DOHH2 (cell line): ENCODE measurements around the gene MPZL2.

Experiments used
- H3F3A ChIP-seq: fragments of 200-600 bp; sonication (generic), shearing (Covaris generic); 2 replicates; pipeline ENCODE4 v1.6.0; 2016; ENCODE audit warnings: antibody characterized with exemption, mild to moderate bottlenecking; ENCODE audit not compliant: control insufficient read depth, insufficient read depth
- H3K27ac ChIP-seq: fragments of 200-600 bp; sonication (generic); 2 replicates; pipeline ENCODE4 v1.5.1; 2014; ENCODE audit warnings: low read depth, mild to moderate bottlenecking, low read length, moderate library complexity
- H3K27me3 ChIP-seq: fragments of 200-600 bp; sonication (generic); 2 replicates; pipeline ENCODE4 v1.6.1; 2014; ENCODE audit warnings: mild to moderate bottlenecking, low read length, mixed read lengths; ENCODE audit not compliant: control insufficient read depth
- H3K36me3 ChIP-seq: fragments of 200-600 bp; sonication (generic); 2 replicates; pipeline ENCODE4 v1.6.1; 2014; ENCODE audit warnings: mild to moderate bottlenecking, low read length, moderate library complexity, mixed read lengths; ENCODE audit not compliant: control insufficient read depth
- H3K4me1 ChIP-seq: fragments of 200-600 bp; sonication (generic); 2 replicates; pipeline ENCODE4 v1.6.1; 2014; ENCODE audit warnings: mild to moderate bottlenecking, low read length, mixed read lengths; ENCODE audit not compliant: control insufficient read depth
- H3K4me2 ChIP-seq: fragments of 200-600 bp; sonication (generic); 2 replicates; pipeline ENCODE4 v1.6.0; 2014; ENCODE audit warnings: mild to moderate bottlenecking, low read length, moderate library complexity
- H3K4me3 ChIP-seq: fragments of 200-600 bp; sonication (generic); 2 replicates; pipeline ENCODE4 v1.5.1; 2014; ENCODE audit warnings: mild to moderate bottlenecking, low read length, mixed read lengths
- H3K79me2 ChIP-seq: fragments of 200-600 bp; sonication (generic); 2 replicates; pipeline ENCODE4 v1.6.1; 2014; ENCODE audit warnings: mild to moderate bottlenecking, low read length, mixed read lengths; ENCODE audit not compliant: control insufficient read depth
- H3K9me2 ChIP-seq: fragments of 200-600 bp; sonication (generic); replicated peaks from 2 replicates; pipeline ENCODE4 v1.6.1; 2014; ENCODE audit warnings: mild to moderate bottlenecking, low read length, mixed read lengths; ENCODE audit not compliant: control insufficient read depth
- H3K9me3 ChIP-seq: fragments of 200-600 bp; sonication (generic); 2 replicates; pipeline ENCODE4 v1.6.1; 2014; ENCODE audit warnings: antibody characterized with exemption, low read length, mixed read lengths; ENCODE audit not compliant: control insufficient read depth, insufficient read depth
- H4K20me1 ChIP-seq: fragments of 200-600 bp; sonication (generic); 2 replicates; pipeline ENCODE4 v1.6.0; 2014; ENCODE audit warnings: low read depth, mild to moderate bottlenecking, antibody characterized with exemption, low read length, moderate library complexity; ENCODE audit not compliant: control insufficient read depth, insufficient read depth
- EZH2phosphoT487 ChIP-seq: fragments of 200-600 bp; sonication (generic); IDR thresholded peaks from 2 replicates; pipeline ENCODE4 v1.6.1; 2017; ENCODE audit warnings: borderline replicate concordance, mild to moderate bottlenecking, antibody characterized with exemption, low read length, moderate library complexity, mixed read lengths
- TF ChIP-seq, protein P1 (sequence below): fragments of 200-600 bp; sonication (generic); IDR thresholded peaks from one replicate; pipeline ENCODE4 v1.5.1; 2014; ENCODE audit warnings: antibody characterized with exemption, mild to moderate bottlenecking, low read depth, low read length; ENCODE audit not compliant: poor library complexity, severe bottlenecking

MPZL2 gene

DNA sequence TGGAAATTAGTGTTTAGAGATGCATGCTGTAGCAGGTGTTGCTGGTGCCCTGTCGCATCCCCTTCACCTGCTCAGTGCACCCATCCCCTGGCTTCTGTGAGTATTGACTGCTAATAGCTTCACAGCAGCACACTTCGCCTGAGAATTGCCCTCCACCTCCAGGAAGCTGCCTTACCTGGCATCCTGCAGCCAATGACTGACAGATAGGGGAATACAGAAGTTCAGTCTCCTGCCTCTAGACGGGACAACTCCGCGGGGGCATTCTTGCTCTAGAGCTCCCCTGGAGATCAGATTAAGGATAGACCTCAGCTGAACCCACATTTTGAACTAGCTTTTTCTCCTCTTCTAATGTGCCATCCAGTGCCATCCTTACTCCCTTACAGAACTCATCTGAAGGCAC lies 31.1 kb upstream of the MPZL2 start:
- H3K4me2 ChIP-seq = no peak overlapping the region
- no peaks in the 10 kb centered on the region for H3K36me3 ChIP-seq
- no peaks in the 10 kb centered on the region for H3K9me2 ChIP-seq
- H3K27me3 ChIP-seq = no peaks in the 10 kb centered on the region
- no peak for TF ChIP-seq EZH2phosphoT487
- TF ChIP-seq, protein P1, sequence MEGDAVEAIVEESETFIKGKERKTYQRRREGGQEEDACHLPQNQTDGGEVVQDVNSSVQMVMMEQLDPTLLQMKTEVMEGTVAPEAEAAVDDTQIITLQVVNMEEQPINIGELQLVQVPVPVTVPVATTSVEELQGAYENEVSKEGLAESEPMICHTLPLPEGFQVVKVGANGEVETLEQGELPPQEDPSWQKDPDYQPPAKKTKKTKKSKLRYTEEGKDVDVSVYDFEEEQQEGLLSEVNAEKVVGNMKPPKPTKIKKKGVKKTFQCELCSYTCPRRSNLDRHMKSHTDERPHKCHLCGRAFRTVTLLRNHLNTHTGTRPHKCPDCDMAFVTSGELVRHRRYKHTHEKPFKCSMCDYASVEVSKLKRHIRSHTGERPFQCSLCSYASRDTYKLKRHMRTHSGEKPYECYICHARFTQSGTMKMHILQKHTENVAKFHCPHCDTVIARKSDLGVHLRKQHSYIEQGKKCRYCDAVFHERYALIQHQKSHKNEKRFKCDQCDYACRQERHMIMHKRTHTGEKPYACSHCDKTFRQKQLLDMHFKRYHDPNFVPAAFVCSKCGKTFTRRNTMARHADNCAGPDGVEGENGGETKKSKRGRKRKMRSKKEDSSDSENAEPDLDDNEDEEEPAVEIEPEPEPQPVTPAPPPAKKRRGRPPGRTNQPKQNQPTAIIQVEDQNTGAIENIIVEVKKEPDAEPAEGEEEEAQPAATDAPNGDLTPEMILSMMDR = no peak
- H3F3A ChIP-seq = no peaks in the 10 kb centered on the region
- peaks cover 24% of the 10 kb centered on the region for H3K4me1 ChIP-seq
- no peaks in the 10 kb centered on the region for H3K9me3 ChIP-seq
- H4K20me1 ChIP-seq = no peaks in the 10 kb centered on the region
- H3K27ac ChIP-seq = no peak overlapping the region
- no peaks in the 10 kb centered on the region for H3K79me2 ChIP-seq
- no peak overlapping the region for H3K4me3 ChIP-seq

DNA sequence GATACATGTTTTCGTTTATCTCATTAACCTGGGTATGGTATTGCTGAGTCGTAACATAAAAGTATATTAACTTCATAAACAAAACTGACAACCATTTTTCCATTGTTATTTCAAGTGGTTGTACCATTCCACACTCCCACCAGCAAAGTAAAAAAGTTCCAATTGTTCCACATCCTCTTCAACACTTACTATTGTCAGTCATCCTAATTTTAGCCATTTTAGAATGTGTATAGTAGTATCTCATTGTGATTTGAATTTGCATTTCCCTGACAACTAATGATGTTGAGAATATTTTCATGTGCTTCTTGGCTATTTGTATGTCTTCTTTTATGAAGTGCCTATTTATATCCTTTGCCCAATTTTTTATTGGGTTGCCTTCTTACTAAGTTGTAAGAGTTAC lies 30.0 kb upstream of the MPZL2 start:
- H3K27ac ChIP-seq = no peak overlapping the region
- H3K9me2 ChIP-seq = no peaks in the 10 kb centered on the region
- no peaks in the 10 kb centered on the region for H3K36me3 ChIP-seq
- no peaks in the 10 kb centered on the region for H4K20me1 ChIP-seq
- H3K27me3 ChIP-seq = no peaks in the 10 kb centered on the region
- H3K9me3 ChIP-seq = no peaks in the 10 kb centered on the region
- no peaks in the 10 kb centered on the region; the same call in 1 of the 2 replicates for H3F3A ChIP-seq
- H3K4me3 ChIP-seq = no peak overlapping the region
- H3K4me1 ChIP-seq = peaks cover 24% of the 10 kb centered on the region
- no peak overlapping the region; the same call in 1 of the 2 replicates for H3K4me2 ChIP-seq
- TF ChIP-seq EZH2phosphoT487 = no peak
- TF ChIP-seq, protein P1 = no peak
- no peaks in the 10 kb centered on the region for H3K79me2 ChIP-seq

DNA sequence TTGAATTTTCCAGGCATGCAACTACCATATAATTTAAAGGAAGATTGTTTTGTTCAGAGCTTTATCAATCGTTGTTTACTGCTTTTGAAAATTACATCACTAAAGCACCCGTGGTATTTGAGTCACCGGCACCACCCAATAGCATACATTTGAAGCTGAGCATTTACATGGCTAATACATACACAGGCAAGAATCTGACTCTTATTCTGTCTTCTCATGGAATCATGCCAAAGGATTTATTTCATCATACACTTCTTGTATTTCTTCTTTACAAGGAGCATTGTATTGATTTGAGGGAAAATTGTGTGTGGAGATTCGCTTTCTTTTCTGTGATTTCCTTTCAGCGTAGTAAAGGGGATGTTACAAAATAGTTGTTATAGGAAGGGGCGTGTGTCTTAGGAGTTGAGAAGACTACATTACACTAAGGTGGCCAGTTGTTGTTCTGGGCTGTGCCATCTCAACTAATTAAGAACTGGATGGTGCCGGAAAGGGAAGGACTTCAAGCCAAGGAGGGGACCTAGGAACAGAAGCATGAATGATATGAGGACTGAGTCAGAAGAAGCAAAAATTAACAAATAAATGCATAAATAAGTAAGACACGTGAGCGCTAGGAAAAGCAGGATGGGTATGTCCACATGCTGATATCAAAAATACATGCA lies 27.5 kb upstream of the MPZL2 start:
- H3K9me2 ChIP-seq = no peaks in the 10 kb centered on the region
- no peaks in the 10 kb centered on the region for H3K27me3 ChIP-seq
- H3F3A ChIP-seq = no peaks in the 10 kb centered on the region; the same call in 1 of the 2 replicates
- TF ChIP-seq, protein P1 = no peak
- no peak for TF ChIP-seq EZH2phosphoT487
- H3K4me2 ChIP-seq = no peak overlapping the region
- no peaks in the 10 kb centered on the region for H3K36me3 ChIP-seq
- H3K4me3 ChIP-seq = no peak overlapping the region
- peaks cover 30% of the 10 kb centered on the region for H3K4me1 ChIP-seq
- H3K9me3 ChIP-seq = no peaks in the 10 kb centered on the region
- no peaks in the 10 kb centered on the region for H4K20me1 ChIP-seq
- no peaks in the 10 kb centered on the region for H3K79me2 ChIP-seq
- H3K27ac ChIP-seq = no peak overlapping the region
